ENCODE measurements around the gene KDELR1. TPM values are rescaled to one million over a fixed set of nuclear protein-coding genes. Genes with fewer than 3 reads are reported as not detected.
A peak's percentile ranks its signal among the peaks of the same experiment; 100 is the strongest.
"Not testable (repeated sequence)": the region's sequence is repeated elsewhere in the genome, so short reads cannot be mapped to it uniquely, and the experiment has no call there.

Gene KDELR1
- total and polyA plus RNA-seq, 12 donors: 63.4 to 201 (median 153) TPM

DNA sequence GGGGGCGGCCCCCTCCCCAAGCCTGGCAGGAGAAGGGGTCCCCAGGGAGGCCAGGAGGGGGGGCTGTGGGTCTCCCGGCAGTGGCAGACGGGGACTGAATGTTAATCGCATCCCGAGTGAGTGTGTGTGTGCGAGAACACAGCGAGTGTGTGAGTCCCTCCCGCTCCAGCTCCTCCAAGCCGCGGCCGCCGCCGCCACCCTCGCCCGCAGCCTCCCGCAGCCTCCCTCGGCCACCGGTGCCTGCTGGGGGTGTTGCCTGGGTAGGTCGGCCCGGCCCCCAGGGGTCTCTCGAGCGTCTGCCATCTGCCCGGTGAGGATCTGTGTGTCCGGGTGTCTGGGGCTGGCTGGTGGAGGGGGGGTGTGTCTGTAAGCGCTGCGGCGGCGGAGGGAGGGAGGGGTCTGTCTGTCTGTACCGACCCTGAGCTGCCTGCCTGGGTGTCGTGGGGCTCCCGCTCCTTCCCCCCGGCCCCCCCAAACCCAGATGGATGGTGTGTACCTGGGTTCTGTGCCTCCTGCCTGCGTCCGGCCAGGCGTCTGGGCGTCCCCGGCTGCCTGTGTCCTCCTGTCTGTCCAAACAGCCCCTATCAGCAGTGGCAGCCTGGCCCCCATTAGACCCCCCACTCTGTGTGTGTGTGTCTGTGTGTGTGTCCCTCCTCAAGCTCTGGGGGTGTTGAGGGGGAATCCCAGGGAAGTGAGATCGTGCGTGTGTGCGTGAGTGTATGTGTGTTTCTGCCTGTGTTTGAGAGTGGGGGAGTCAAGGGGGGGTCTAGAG lies 2.4 kb upstream of the KDELR1 start, which contains the start of gene GRIN2D:
TSS of gene GRIN2D (plus strand) at position 110 of the 772 bp plus-strand sequence. CDS start 4,725 bp downstream, outside the sequence.
- Histone ChIP-seq H3K27me3 (peaks cover 40% of the 10 kb centered on the region), H3K4me3 (no peak within 1 kb of the TSS), H3K36me3 (replicated peaks in 1 of 2) (peaks cover 0 to 7% of the 10 kb centered on the region in 2 donors), H3K27ac (no peak within 1 kb of the TSS), H3K4me1 (replicated peaks in 1 of 2) (peaks cover 0 to 16% of the 10 kb centered on the region in 2 donors), H3K9me3 (replicated peaks in 1 of 3) (no peaks in the 10 kb centered on the region)
- WGBS, 4 donors: 0 to 2% (median 1%) methylated on average over 2 to 40 of the region's 40 CpGs
- intact Hi-C loops (cut with DNase I): loop anchor here in 1 of 2 donors (10.0 kb wide), 1 partner anchor 51 kb away; the partner anchor contains the start of gene GRWD1
- DNase-seq: no peak
- no peak for TF ChIP-seq POLR2A (IDR thresholded peaks at IDR 0.05)

DNA sequence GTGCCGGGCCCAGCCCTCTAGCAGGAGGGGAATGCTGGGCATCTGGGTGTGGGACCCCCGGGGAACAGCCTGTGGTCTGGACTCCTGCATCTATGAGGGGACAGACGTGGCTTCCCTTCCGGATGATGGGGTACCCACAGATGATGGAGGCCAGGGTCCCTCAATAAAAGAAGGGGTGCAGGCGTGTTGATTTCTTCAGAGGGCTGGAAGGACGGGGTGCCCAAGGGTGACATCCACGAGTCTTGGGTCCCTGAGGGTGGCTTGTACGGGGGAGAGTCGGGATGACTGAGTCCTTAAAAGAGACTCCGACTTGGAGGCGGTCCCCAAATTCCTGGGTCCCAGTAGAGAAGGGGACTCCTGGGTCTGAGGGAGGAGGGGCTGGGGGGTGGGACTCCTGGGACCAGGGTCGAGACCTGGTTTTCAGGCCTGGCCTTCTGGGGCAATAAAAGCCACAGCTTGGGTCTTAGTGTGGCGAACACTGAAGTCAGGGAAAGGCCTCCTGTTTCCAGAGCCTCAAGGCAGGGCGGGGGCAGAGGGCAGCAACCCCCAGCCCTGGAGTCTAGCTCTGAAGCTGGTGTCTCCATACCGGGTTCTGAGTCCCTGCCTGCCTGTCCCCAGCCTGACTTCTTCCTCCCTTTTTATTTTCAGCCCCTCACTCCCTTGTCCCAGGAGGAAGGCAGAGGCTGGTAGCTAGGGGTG lies 1.7 kb upstream of the KDELR1 start:
- TF ChIP-seq POLR2A (IDR thresholded peaks at IDR 0.05) (no peak), CTCF (IDR thresholded peaks at IDR 0.05) (no peak)
- peaks cover 40% of the 10 kb centered on the region for H3K27me3 ChIP-seq
- H3K4me1 ChIP-seq (replicated peaks in 1 of 2): peaks cover 0 to 14% of the 10 kb centered on the region in 2 donors
- no peak for DNase-seq
- no peak overlapping the region for H3K4me3 ChIP-seq
- peaks cover 0 to 14% of the 10 kb centered on the region in 2 donors for H3K36me3 ChIP-seq (replicated peaks in 1 of 2)
- intact Hi-C loops (cut with DNase I): loop anchor here in 1 of 2 donors (10.0 kb wide), 1 partner anchor 52 kb away; the partner anchor contains the start of gene GRWD1
- no peak overlapping the region for H3K27ac ChIP-seq
- 78 to 87% (median 80%) methylated on average over 8 to 15 of the region's 15 CpGs for WGBS, 4 donors
- H3K9me3 ChIP-seq (replicated peaks in 1 of 3): no peaks in the 10 kb centered on the region

GRCh38 chr19:48392006-48392344 lies 624 bp upstream of the KDELR1 start:
- WGBS, 4 donors: 38 to 80% (median 64%) methylated on average over 1 of the region's 1 CpG; no CpG with 5 or more reads in 1 of the 4 donors
- not testable (repeated sequence) for H3K4me1 ChIP-seq (replicated peaks in 1 of 2)

DNA sequence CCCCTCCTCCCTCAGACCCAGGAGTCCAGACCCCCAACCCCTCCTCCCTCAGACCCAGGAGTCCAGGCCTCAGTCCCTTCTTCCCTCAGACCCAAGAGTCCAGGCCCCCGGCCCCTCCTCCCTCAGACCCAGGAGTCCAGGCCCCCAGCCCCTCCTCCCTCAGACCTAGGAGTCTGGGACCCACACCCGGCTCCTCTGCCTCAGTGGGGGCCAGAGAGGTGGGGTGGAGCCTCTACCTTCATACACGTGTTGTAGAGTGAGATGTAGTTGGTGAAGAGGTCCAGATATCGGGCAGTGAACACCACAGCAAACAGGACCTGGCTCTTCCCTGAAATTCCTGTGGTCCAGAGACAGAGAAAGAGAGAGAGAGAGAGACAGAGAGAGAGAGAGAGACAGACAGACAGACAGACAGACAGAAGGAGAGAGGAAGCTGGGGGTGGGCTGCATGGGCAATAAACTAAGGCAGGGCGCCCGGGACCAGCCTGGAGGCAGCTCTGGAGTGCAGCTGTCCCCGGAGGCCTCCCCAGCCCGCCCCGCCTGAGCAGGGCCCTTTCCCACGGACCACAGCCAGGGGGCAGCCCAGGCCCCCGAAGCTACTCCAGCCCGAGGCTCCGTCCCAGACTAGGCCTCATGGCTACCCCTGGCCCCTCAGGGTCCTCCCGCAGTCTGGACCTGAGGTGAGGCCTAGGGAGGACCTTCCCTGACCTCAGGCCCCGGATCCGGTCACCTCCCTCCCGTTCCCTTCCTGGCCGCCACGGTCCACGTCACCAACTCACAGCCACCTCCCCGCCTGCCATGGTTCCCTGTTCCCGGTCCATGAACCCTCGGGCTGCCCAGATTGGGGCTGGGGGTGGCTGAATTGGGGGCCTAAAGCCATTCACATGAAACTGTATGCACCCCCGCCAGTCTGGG lies 907 bp downstream of the KDELR1 start:
- H3K9me3 ChIP-seq (replicated peaks in 1 of 3): no peaks in the 10 kb centered on the region
- H3K36me3 ChIP-seq (replicated peaks in 1 of 2): peaks cover 0 to 40% of the 10 kb centered on the region in 2 donors
- peaks cover 0 to 10% of the 10 kb centered on the region in 2 donors for H3K4me1 ChIP-seq (replicated peaks in 1 of 2)
- peak; percentile 64 to 79 (median 71) for DNase-seq
- peak overlapping the region; percentile 79 to 93 (median 89) for H3K27ac ChIP-seq
- 0 to 5% (median 2%) methylated on average over 11 to 24 of the region's 24 CpGs for WGBS, 4 donors
- TF ChIP-seq CTCF (IDR thresholded peaks at IDR 0.05) (peak; percentile 44 to 82 (median 74)), POLR2A (IDR thresholded peaks at IDR 0.05) (no peak)
- H3K27me3 ChIP-seq: peaks cover 22% of the 10 kb centered on the region
- intact Hi-C loops (cut with DNase I): loop anchor here in 1 of 2 donors (10.0 kb wide), 1 partner anchor 54 kb away; the partner anchor contains the start of gene GRWD1
- peak overlapping the region; percentile 68 to 100 (median 88) for H3K4me3 ChIP-seq

More at GRCh38 chr19:48392006-48392344, 624 bp upstream of the KDELR1 start:
- Histone ChIP-seq H3K27me3 (peaks cover 36% of the 10 kb centered on the region), H3K36me3 (replicated peaks in 1 of 2) (peaks cover 0 to 25% of the 10 kb centered on the region in 2 donors)
- not testable (repeated sequence) for H3K4me3 ChIP-seq; DNase-seq; H3K27ac ChIP-seq; H3K9me3 ChIP-seq (replicated peaks in 1 of 3)
- intact Hi-C loops (cut with DNase I): loop anchor here in 1 of 2 donors (10.0 kb wide), 1 partner anchor 53 kb away; the partner anchor contains the start of gene GRWD1
